Fibroblast of skin of abdomen (primary cell): ENCODE results near the gene FNTB.
"Not testable (repeated sequence)": the region's sequence is repeated elsewhere in the genome, so short reads cannot be mapped to it uniquely, and the experiment has no call there.

ENCODE experiments used
- DNase-seq: peaks from one replicate; pipeline ENCODE4 v3.0.0-alpha.2; 2013

The FNTB gene

GRCh38 chr14:65054471-65055085, 67.9 kb downstream of the FNTB start:
- no peak for DNase-seq

- DNase-seq: no peak
Measured at GRCh38 chr14:65057695-65058094, 71.0 kb downstream of the FNTB start.

- DNase-seq: no peak
Measured at GRCh38 chr14:65062096-65063075, 75.7 kb downstream of the FNTB start.

- DNase-seq: no peak
Measured at GRCh38 chr14:65065719-65066118, 79.0 kb downstream of the FNTB start.

GRCh38 chr14:65069874-65070413, 83.2 kb downstream of the FNTB start:
- no peak for DNase-seq

GRCh38 chr14:65070471-65070976, 83.8 kb downstream of the FNTB start:
- DNase-seq: peak; percentile 31

GRCh38 chr14:65071544-65071943, 84.8 kb downstream of the FNTB start:
- DNase-seq: no peak

GRCh38 chr14:65072256-65072655, 85.6 kb downstream of the FNTB start:
- peak; percentile 36 for DNase-seq

GRCh38 chr14:65072937-65073336, 86.2 kb downstream of the FNTB start:
- no peak for DNase-seq

GRCh38 chr14:65073605-65074201, 87.0 kb downstream of the FNTB start:
- no peak for DNase-seq

- DNase-seq: no peak
Measured at GRCh38 chr14:65074449-65075150, 87.9 kb downstream of the FNTB start.

GRCh38 chr14:65075628-65076325, 89.1 kb downstream of the FNTB start:
- DNase-seq: no peak

- no peak for DNase-seq
Measured at GRCh38 chr14:65077318-65077717, 90.6 kb downstream of the FNTB start.

- no peak for DNase-seq
Measured at GRCh38 chr14:65079201-65079600, 92.5 kb downstream of the FNTB start.

GRCh38 chr14:65079768-65080167, 93.1 kb downstream of the FNTB start:
- DNase-seq: no peak

- DNase-seq: no peak
Measured at GRCh38 chr14:65080960-65081747, 94.5 kb downstream of the FNTB start.

- no peak for DNase-seq
Measured at GRCh38 chr14:65082930-65083329, 96.2 kb downstream of the FNTB start.

- DNase-seq: no peak
Measured at GRCh38 chr14:65084554-65085505, 98.1 kb downstream of the FNTB start.

- not testable (repeated sequence) for DNase-seq
Measured at GRCh38 chr14:65086686-65087085, 100.0 kb downstream of the FNTB start.

- DNase-seq: not testable (repeated sequence)
Measured at GRCh38 chr14:65087835-65088234, 101.1 kb downstream of the FNTB start.
